MM.1S (cell line): Measurements from ENCODE around the gene TDRD3.

Experiments
- DNase-seq: peaks from one replicate; pipeline ENCODE4 v3.0.0-alpha.2; 2015
- H2AFZ ChIP-seq: fragments of 300-600 bp; sonication (generic); 2 replicates; pipeline ENCODE4 v1.6.0; 2016; ENCODE audit warnings: antibody characterized with exemption, low read length
- H3F3A ChIP-seq: fragments of 300-600 bp; sonication (generic); 2 replicates; pipeline ENCODE4 v1.6.1; 2016; ENCODE audit warnings: mild to moderate bottlenecking, antibody characterized with exemption, low read length, moderate library complexity, mixed read lengths; ENCODE audit not compliant: insufficient read depth
- H3K27ac ChIP-seq: fragments of 300-600 bp; sonication (generic); 2 replicates; pipeline ENCODE4 v1.5.1; 2016; ENCODE audit warnings: mild to moderate bottlenecking, low read length
- H3K27me3 ChIP-seq: fragments of 300-600 bp; sonication (generic); replicated peaks from 2 replicates; pipeline ENCODE4 v1.6.0; 2016; ENCODE audit warnings: low read length; ENCODE audit not compliant: insufficient read depth
- H3K36me3 ChIP-seq: fragments of 300-600 bp; sonication (generic); replicated peaks from 2 replicates; pipeline ENCODE4 v1.6.1; 2016; ENCODE audit warnings: mild to moderate bottlenecking, low read length, mixed read lengths; ENCODE audit not compliant: insufficient read depth
- H3K4me1 ChIP-seq: fragments of 300-600 bp; sonication (generic); 2 replicates; pipeline ENCODE4 v1.6.1; 2016; ENCODE audit warnings: low read length, mixed read lengths
- H3K4me2 ChIP-seq: fragments of 300-600 bp; sonication (generic); 2 replicates; pipeline ENCODE4 v1.6.0; 2016; ENCODE audit warnings: low read depth, low read length
- H3K4me3 ChIP-seq: fragments of 300-600 bp; sonication (generic); 2 replicates; pipeline ENCODE4 v1.5.1; 2016; ENCODE audit warnings: low read length, mixed read lengths
- H3K79me2 ChIP-seq: fragments of 300-600 bp; sonication (generic); 2 replicates; pipeline ENCODE4 v1.6.1; 2016; ENCODE audit warnings: mixed run types, low read length, mixed read lengths
- H3K9ac ChIP-seq: fragments of 300-600 bp; sonication (generic); 2 replicates; pipeline ENCODE4 v1.6.1; 2016; ENCODE audit warnings: low read length, mixed read lengths
- H3K9me2 ChIP-seq: fragments of 300-600 bp; sonication (generic); replicated peaks from 2 replicates; pipeline ENCODE4 v1.6.1; 2016; ENCODE audit warnings: mild to moderate bottlenecking, low read length, mixed read lengths; ENCODE audit not compliant: insufficient read depth
- H3K9me3 ChIP-seq: fragments of 300-600 bp; sonication (generic); replicated peaks from 2 replicates; pipeline ENCODE4 v1.6.1; 2016; ENCODE audit warnings: mild to moderate bottlenecking, low read length, mixed read lengths; ENCODE audit not compliant: insufficient read depth
- H4K20me1 ChIP-seq: fragments of 300-600 bp; sonication (generic); 2 replicates; pipeline ENCODE4 v1.6.1; 2016; ENCODE audit warnings: mild to moderate bottlenecking, low read length, moderate library complexity, mixed read lengths; ENCODE audit not compliant: insufficient read depth
- CTCF ChIP-seq: fragments of 300-600 bp; sonication (generic); IDR thresholded peaks from 2 replicates; pipeline ENCODE4 v1.5.1; 2016; ENCODE audit warnings: antibody characterized with exemption, low read length, mixed read lengths
- EZH2 ChIP-seq: fragments of 300-600 bp; sonication (generic); optimal IDR thresholded peaks from 2 replicates; pipeline ENCODE3; 2017; ENCODE audit warnings: low read depth, mild to moderate bottlenecking, antibody characterized with exemption, low read length, mixed read lengths
- EZH2phosphoT487 ChIP-seq: fragments of 300-600 bp; sonication (generic); IDR thresholded peaks from 2 replicates; pipeline ENCODE4 v1.6.1; 2018; ENCODE audit warnings: antibody characterized with exemption, low read length

The TDRD3 gene

GRCh38 chr13:60540276-60540675 lies 143.3 kb downstream of the TDRD3 start:
- no peak overlapping the region for H3K4me3 ChIP-seq
- no peak overlapping the region for H3K27ac ChIP-seq
- DNase-seq = no peak
- no peaks in the 10 kb centered on the region for H3K9me2 ChIP-seq
- no peaks in the 10 kb centered on the region for H3K4me1 ChIP-seq
- no peaks in the 10 kb centered on the region for H3K9me3 ChIP-seq
- H3K9ac ChIP-seq = no peak overlapping the region
- H3K36me3 ChIP-seq = no peaks in the 10 kb centered on the region
- H3F3A ChIP-seq = no peaks in the 10 kb centered on the region
- TF ChIP-seq CTCF (no peak), EZH2 (no peak), EZH2phosphoT487 (no peak)
- no peaks in the 10 kb centered on the region for H4K20me1 ChIP-seq
- H3K27me3 ChIP-seq = no peaks in the 10 kb centered on the region
- no peak overlapping the region for H2AFZ ChIP-seq
- H3K4me2 ChIP-seq = no peak overlapping the region
- no peaks in the 10 kb centered on the region for H3K79me2 ChIP-seq

- no peak overlapping the region for H3K4me3 ChIP-seq
- no peak overlapping the region for H3K27ac ChIP-seq
- no peak for DNase-seq
- H2AFZ ChIP-seq = no peak overlapping the region
- no peaks in the 10 kb centered on the region for H3K9me3 ChIP-seq
- TF ChIP-seq EZH2 (no peak), EZH2phosphoT487 (no peak), CTCF (no peak)
- no peaks in the 10 kb centered on the region for H3F3A ChIP-seq
- H3K9me2 ChIP-seq = no peaks in the 10 kb centered on the region
- no peaks in the 10 kb centered on the region for H4K20me1 ChIP-seq
- no peak overlapping the region for H3K4me2 ChIP-seq
- H3K79me2 ChIP-seq = no peaks in the 10 kb centered on the region
- H3K9ac ChIP-seq = no peak overlapping the region
- H3K27me3 ChIP-seq = no peaks in the 10 kb centered on the region
- H3K36me3 ChIP-seq = no peaks in the 10 kb centered on the region
- no peaks in the 10 kb centered on the region for H3K4me1 ChIP-seq
Observed at GRCh38 chr13:60562096-60562780, 165.2 kb downstream of the TDRD3 start.

- Histone ChIP-seq H3K9me3 (no peaks in the 10 kb centered on the region), H3K4me2 (no peak overlapping the region), H3F3A (no peaks in the 10 kb centered on the region), H3K27ac (no peak overlapping the region), H3K4me3 (no peak overlapping the region), H2AFZ (no peak overlapping the region), H4K20me1 (no peaks in the 10 kb centered on the region), H3K4me1 (no peaks in the 10 kb centered on the region), H3K27me3 (no peaks in the 10 kb centered on the region), H3K9ac (no peak overlapping the region), H3K79me2 (no peaks in the 10 kb centered on the region), H3K9me2 (no peaks in the 10 kb centered on the region), H3K36me3 (no peaks in the 10 kb centered on the region)
- TF ChIP-seq CTCF (no peak), EZH2phosphoT487 (no peak), EZH2 (no peak)
- DNase-seq = no peak
Observed at GRCh38 chr13:60571571-60571970, 174.6 kb downstream of the TDRD3 start.
